Measurements from ENCODE around the gene DIAPH2. TPM values are rescaled to one million over a fixed set of nuclear protein-coding genes. Genes with fewer than 3 reads are reported as not detected.

The DIAPH2 gene
- total and polyA plus RNA-seq, 9 donors, result 5.2 to 15.8 (median 8.9) TPM

GRCh38 chrX:97238632-97239031 lies 554.0 kb downstream of the DIAPH2 start:
- H3K27me3 ChIP-seq (ENCODE audit: control insufficient read depth, insufficient read depth, low read length), result peaks cover 2% of the 10 kb centered on the region
- no peaks in the 10 kb centered on the region for H3K4me1 ChIP-seq (ENCODE audit: control insufficient read depth, insufficient read depth, low read length)
- no peaks in the 10 kb centered on the region for H3K36me3 ChIP-seq (ENCODE audit: control insufficient read depth, insufficient read depth, low read length)
- H3K4me3 ChIP-seq (ENCODE audit: low read length), result no peak overlapping the region
- DNase-seq, result no peak
- no peaks in the 10 kb centered on the region for H3K9me3 ChIP-seq (replicated peaks; ENCODE audit: control insufficient read depth, low read depth, low read length)
- no peak overlapping the region for H3K27ac ChIP-seq (ENCODE audit: low read length)
- WGBS (ENCODE audit: insufficient coverage), result no CpG with 5 or more reads among the region's 5 CpGs

DNA sequence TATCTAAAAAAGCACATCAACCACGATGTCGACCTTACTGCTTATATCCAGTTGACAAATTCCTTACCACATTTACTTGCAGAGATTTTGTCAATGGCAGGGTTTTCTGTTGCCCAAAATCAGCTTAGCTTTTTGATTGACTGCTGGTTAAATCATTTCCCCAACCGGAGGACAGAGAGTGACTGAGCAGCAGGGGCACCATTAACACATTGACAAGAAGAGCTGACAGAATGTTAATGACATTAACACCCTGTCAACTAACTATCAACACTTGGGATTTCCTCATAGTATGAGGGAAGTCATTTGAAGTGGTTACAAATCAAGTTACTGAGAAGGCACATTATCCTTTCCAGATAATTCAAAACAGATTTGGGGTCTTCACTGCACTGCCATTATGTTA lies 567.5 kb downstream of the DIAPH2 start:
- WGBS (ENCODE audit: insufficient coverage), result 60% methylated on average over 2 of the region's 3 CpGs
- H3K4me1 ChIP-seq (ENCODE audit: control insufficient read depth, insufficient read depth, low read length), result no peaks in the 10 kb centered on the region
- no peak overlapping the region for H3K27ac ChIP-seq (ENCODE audit: low read length)
- DNase-seq, result no peak
- no peaks in the 10 kb centered on the region for H3K9me3 ChIP-seq (replicated peaks; ENCODE audit: control insufficient read depth, low read depth, low read length)
- no peak overlapping the region for H3K4me3 ChIP-seq (ENCODE audit: low read length)
- no peaks in the 10 kb centered on the region for H3K27me3 ChIP-seq (ENCODE audit: control insufficient read depth, insufficient read depth, low read length)
- H3K36me3 ChIP-seq (ENCODE audit: control insufficient read depth, insufficient read depth, low read length), result no peaks in the 10 kb centered on the region

GRCh38 chrX:97260679-97261078 lies 576.0 kb downstream of the DIAPH2 start:
- no CpG with 5 or more reads among the region's 5 CpGs for WGBS (ENCODE audit: insufficient coverage)
- Histone ChIP-seq H3K27me3 (ENCODE audit: control insufficient read depth, insufficient read depth, low read length) (no peaks in the 10 kb centered on the region), H3K9me3 (replicated peaks; ENCODE audit: control insufficient read depth, low read depth, low read length) (no peaks in the 10 kb centered on the region)

DNA sequence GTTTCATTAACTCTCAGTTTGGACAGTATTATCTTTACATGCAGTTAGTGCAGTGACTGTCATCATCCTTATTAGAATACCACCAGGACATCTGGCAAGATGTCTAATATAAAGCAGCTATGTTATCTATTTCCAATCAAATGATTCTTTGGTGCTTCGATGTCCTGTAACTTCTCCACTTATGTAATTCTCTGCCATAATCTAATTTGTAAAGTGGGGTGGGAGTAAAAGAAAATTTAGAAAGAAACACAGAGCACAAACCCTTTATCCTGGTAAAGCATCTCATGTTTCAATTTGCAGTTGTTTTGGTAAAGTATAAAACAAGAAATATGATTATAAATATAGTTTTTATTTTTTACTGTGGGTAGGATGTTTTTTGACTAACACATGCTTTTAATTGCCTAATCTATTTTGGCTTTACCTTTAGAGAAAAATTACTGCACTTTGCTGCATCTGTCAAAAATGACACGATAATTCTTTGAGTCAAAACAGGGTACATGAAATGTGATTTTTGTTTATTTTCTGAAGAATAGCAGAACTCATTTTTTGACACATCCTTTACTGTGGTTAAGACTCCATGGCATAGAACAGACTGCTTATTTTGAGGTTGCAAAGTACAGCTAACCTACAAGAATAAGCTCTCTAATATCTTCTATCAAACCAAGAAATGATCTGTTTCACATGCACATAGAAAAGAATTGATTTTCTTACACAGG lies 581.9 kb downstream of the DIAPH2 start:
- Histone ChIP-seq H3K27me3 (ENCODE audit: control insufficient read depth, insufficient read depth, low read length) (no peaks in the 10 kb centered on the region), H3K9me3 (replicated peaks; ENCODE audit: control insufficient read depth, low read depth, low read length) (no peaks in the 10 kb centered on the region), H3K4me3 (ENCODE audit: low read length) (no peak overlapping the region), H3K4me1 (ENCODE audit: control insufficient read depth, insufficient read depth, low read length) (no peaks in the 10 kb centered on the region), H3K36me3 (ENCODE audit: control insufficient read depth, insufficient read depth, low read length) (no peaks in the 10 kb centered on the region), H3K27ac (ENCODE audit: low read length) (no peak overlapping the region)
- WGBS (ENCODE audit: insufficient coverage), result no CpG with 5 or more reads among the region's 2 CpGs
- DNase-seq, result no peak

More at GRCh38 chrX:97260679-97261078, 576.0 kb downstream of the DIAPH2 start:
- no peak for DNase-seq
- H3K27ac ChIP-seq (ENCODE audit: low read length), result no peak overlapping the region
- H3K36me3 ChIP-seq (ENCODE audit: control insufficient read depth, insufficient read depth, low read length), result no peaks in the 10 kb centered on the region
- H3K4me1 ChIP-seq (ENCODE audit: control insufficient read depth, insufficient read depth, low read length), result no peaks in the 10 kb centered on the region
- no peak overlapping the region for H3K4me3 ChIP-seq (ENCODE audit: low read length)

- peak; percentile 16 for DNase-seq
- Histone ChIP-seq H3K27ac (ENCODE audit: low read length) (no peak overlapping the region), H3K4me3 (ENCODE audit: low read length) (no peak overlapping the region), H3K27me3 (ENCODE audit: control insufficient read depth, insufficient read depth, low read length) (no peaks in the 10 kb centered on the region), H3K4me1 (ENCODE audit: control insufficient read depth, insufficient read depth, low read length) (no peaks in the 10 kb centered on the region), H3K9me3 (replicated peaks; ENCODE audit: control insufficient read depth, low read depth, low read length) (no peaks in the 10 kb centered on the region), H3K36me3 (ENCODE audit: control insufficient read depth, insufficient read depth, low read length) (no peaks in the 10 kb centered on the region)
- no CpG with 5 or more reads among the region's 4 CpGs for WGBS (ENCODE audit: insufficient coverage)
Observed at GRCh38 chrX:97267396-97268181, 582.9 kb downstream of the DIAPH2 start.

GRCh38 chrX:97268182-97268680 lies 583.6 kb downstream of the DIAPH2 start:
- H3K9me3 ChIP-seq (replicated peaks; ENCODE audit: control insufficient read depth, low read depth, low read length), result no peaks in the 10 kb centered on the region
- no peaks in the 10 kb centered on the region for H3K4me1 ChIP-seq (ENCODE audit: control insufficient read depth, insufficient read depth, low read length)
- no CpG with 5 or more reads among the region's 2 CpGs for WGBS (ENCODE audit: insufficient coverage)
- H3K27me3 ChIP-seq (ENCODE audit: control insufficient read depth, insufficient read depth, low read length), result no peaks in the 10 kb centered on the region
- H3K4me3 ChIP-seq (ENCODE audit: low read length), result no peak overlapping the region
- no peaks in the 10 kb centered on the region for H3K36me3 ChIP-seq (ENCODE audit: control insufficient read depth, insufficient read depth, low read length)
- peak; percentile 4 for DNase-seq
- H3K27ac ChIP-seq (ENCODE audit: low read length), result no peak overlapping the region

DNA sequence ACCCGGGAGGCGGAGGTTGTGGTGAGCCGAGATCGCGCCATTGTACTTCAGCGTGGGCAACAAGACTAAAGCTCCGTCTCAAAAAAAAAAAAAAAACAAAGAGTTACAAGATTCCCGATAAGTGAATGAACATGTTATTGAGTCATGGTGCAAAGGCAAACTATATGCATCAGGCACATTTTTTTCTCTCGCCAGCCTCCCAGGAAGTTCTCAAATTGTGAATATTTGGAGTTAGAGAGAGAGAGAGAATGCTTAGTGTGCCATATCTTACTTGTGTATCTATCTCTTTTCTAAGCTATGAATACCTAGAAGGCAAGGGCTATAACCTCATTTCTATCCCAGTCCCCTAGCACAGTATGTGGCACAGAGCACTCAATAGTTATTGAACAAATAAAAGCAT lies 599.9 kb downstream of the DIAPH2 start:
- Histone ChIP-seq H3K27me3 (ENCODE audit: control insufficient read depth, insufficient read depth, low read length) (no peaks in the 10 kb centered on the region), H3K4me1 (ENCODE audit: control insufficient read depth, insufficient read depth, low read length) (no peaks in the 10 kb centered on the region), H3K27ac (ENCODE audit: low read length) (no peak overlapping the region), H3K36me3 (ENCODE audit: control insufficient read depth, insufficient read depth, low read length) (no peaks in the 10 kb centered on the region), H3K9me3 (replicated peaks; ENCODE audit: control insufficient read depth, low read depth, low read length) (no peaks in the 10 kb centered on the region), H3K4me3 (ENCODE audit: low read length) (no peak overlapping the region)
- 98% methylated on average over 6 of the region's 9 CpGs for WGBS (ENCODE audit: insufficient coverage)
- DNase-seq, result no peak

GRCh38 chrX:97290199-97290598 lies 605.6 kb downstream of the DIAPH2 start:
- Histone ChIP-seq H3K4me1 (ENCODE audit: control insufficient read depth, insufficient read depth, low read length) (no peaks in the 10 kb centered on the region), H3K36me3 (ENCODE audit: control insufficient read depth, insufficient read depth, low read length) (no peaks in the 10 kb centered on the region), H3K27me3 (ENCODE audit: control insufficient read depth, insufficient read depth, low read length) (peaks cover 2% of the 10 kb centered on the region), H3K4me3 (ENCODE audit: low read length) (no peak overlapping the region), H3K27ac (ENCODE audit: low read length) (no peak overlapping the region), H3K9me3 (replicated peaks; ENCODE audit: control insufficient read depth, low read depth, low read length) (no peaks in the 10 kb centered on the region)
- no peak for DNase-seq
- 50% methylated on average over 1 of the region's 1 CpG for WGBS (ENCODE audit: insufficient coverage)

DNA sequence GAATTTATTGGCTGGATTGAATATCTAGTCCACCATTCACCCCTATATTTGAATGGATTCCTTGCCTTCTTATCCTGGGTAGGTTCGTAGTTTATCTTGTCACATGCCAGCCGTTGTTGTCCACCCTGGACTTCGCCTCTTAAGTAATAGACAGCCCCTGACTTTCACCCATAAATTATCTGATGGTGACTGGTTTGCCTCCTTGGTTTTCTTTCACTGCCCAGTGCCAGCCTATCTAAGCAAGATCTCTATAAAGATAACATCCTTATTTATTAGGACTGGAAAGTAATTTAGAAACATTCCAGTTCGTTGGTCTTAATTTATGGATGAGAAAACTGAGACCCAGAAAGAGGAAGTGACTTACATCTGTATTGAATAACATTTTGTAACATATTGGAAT lies 609.4 kb downstream of the DIAPH2 start:
- Histone ChIP-seq H3K4me3 (ENCODE audit: low read length) (no peak overlapping the region), H3K36me3 (ENCODE audit: control insufficient read depth, insufficient read depth, low read length) (no peaks in the 10 kb centered on the region), H3K27ac (ENCODE audit: low read length) (no peak overlapping the region), H3K27me3 (ENCODE audit: control insufficient read depth, insufficient read depth, low read length) (peaks cover 2% of the 10 kb centered on the region), H3K4me1 (ENCODE audit: control insufficient read depth, insufficient read depth, low read length) (no peaks in the 10 kb centered on the region), H3K9me3 (replicated peaks; ENCODE audit: control insufficient read depth, low read depth, low read length) (no peaks in the 10 kb centered on the region)
- no peak for DNase-seq
- WGBS (ENCODE audit: insufficient coverage), result no CpG with 5 or more reads among the region's 4 CpGs

GRCh38 chrX:97295954-97296353 lies 611.3 kb downstream of the DIAPH2 start:
- no peak overlapping the region for H3K27ac ChIP-seq (ENCODE audit: low read length)
- no peaks in the 10 kb centered on the region for H3K27me3 ChIP-seq (ENCODE audit: control insufficient read depth, insufficient read depth, low read length)
- 67% methylated on average over 1 of the region's 2 CpGs for WGBS (ENCODE audit: insufficient coverage)
- no peaks in the 10 kb centered on the region for H3K4me1 ChIP-seq (ENCODE audit: control insufficient read depth, insufficient read depth, low read length)
- H3K9me3 ChIP-seq (replicated peaks; ENCODE audit: control insufficient read depth, low read depth, low read length), result no peaks in the 10 kb centered on the region
- H3K36me3 ChIP-seq (ENCODE audit: control insufficient read depth, insufficient read depth, low read length), result no peaks in the 10 kb centered on the region
- no peak overlapping the region for H3K4me3 ChIP-seq (ENCODE audit: low read length)
- DNase-seq, result no peak
